Panc1 (cell line): ENCODE measurements around the gene TOGARAM1. TPM values are rescaled to one million over a fixed set of nuclear protein-coding genes. Genes with fewer than 3 reads are reported as not detected.

Experiments used
- ATAC-seq: fragments of 200-7000 bp; cut with Tn5 transposase; 2 replicates; pipeline ENCODE4 v1.9.1; 2020; ENCODE audit warnings: mild to moderate bottlenecking, moderate library complexity
- BruUV-seq: library from RNA; stranded (reverse); fragments of 400-500 nt; replicated peaks from 2 replicates; lab custom pipeline; 2021; lab: Mats Ljungman, UMichigan
- CTCF ChIA-PET: fragments of 300-600 bp; sonication (Branson Sonifier 250); formaldehyde crosslinking; loops from one replicate; lab custom pipeline; 2022; ENCODE audit warnings: antibody characterized with exemption; lab: Charles Lee
- POLR2A ChIA-PET: fragments of 300-600 bp; sonication (Branson Sonifier 250); formaldehyde crosslinking; loops from one replicate; lab custom pipeline; 2022; ENCODE audit warnings: antibody characterized with exemption; lab: Charles Lee
- DNase-seq: peaks from one replicate; pipeline ENCODE4 v3.0.0-alpha.2; 2010; ENCODE audit warnings: low read depth, low spot score
- H3K27ac ChIP-seq: 2 replicates; pipeline ENCODE4 v1.5.1; 2011; ENCODE audit warnings: mild to moderate bottlenecking, low read length, inconsistent platforms
- H3K27me3 ChIP-seq: fragments of 200-500 bp; sonication (Bioruptor generic); 2 replicates; pipeline ENCODE4 v1.6.0; 2014; ENCODE audit warnings: low read length, inconsistent platforms; ENCODE audit not compliant: control insufficient read depth, insufficient read depth
- H3K36me3 ChIP-seq: fragments of 200-500 bp; sonication (Bioruptor generic); 2 replicates; pipeline ENCODE4 v1.5.1; 2014; ENCODE audit warnings: inconsistent platforms, mild to moderate bottlenecking, low read length, moderate library complexity; ENCODE audit not compliant: control insufficient read depth, insufficient read depth
- H3K4me1 ChIP-seq: 2 replicates; pipeline ENCODE4 v1.5.1; 2011; ENCODE audit warnings: inconsistent platforms, mild to moderate bottlenecking, low read length, moderate library complexity; ENCODE audit not compliant: control insufficient read depth, insufficient read depth
- H3K4me3 ChIP-seq, 2 experiments: 2 replicates each; pipeline ENCODE4 v1.5.1; 2011 to 2012; ENCODE audit warnings: low read depth in 2 of 2, low read length in 2 of 2, mild to moderate bottlenecking in 2 of 2, inconsistent platforms in 1 of 2, moderate library complexity in 1 of 2
- H3K9me3 ChIP-seq: fragments of 200-500 bp; sonication (Bioruptor generic); 2 replicates; pipeline ENCODE4 v1.5.1; 2014; ENCODE audit warnings: low read depth, mild to moderate bottlenecking, inconsistent platforms, low read length, moderate library complexity; ENCODE audit not compliant: control insufficient read depth, insufficient read depth
- CTCF ChIP-seq: fragments of 450-650 bp; IDR thresholded peaks from 2 replicates; pipeline ENCODE4 v1.5.1; 2017; ENCODE audit warnings: mild to moderate bottlenecking
- POLR2AphosphoS5 ChIP-seq: IDR thresholded peaks from 2 replicates; pipeline ENCODE4 v1.6.1; 2012; ENCODE audit warnings: mild to moderate bottlenecking, low read depth, low read length, moderate library complexity
- REST ChIP-seq, 2 experiments: IDR thresholded peaks; 2 replicates each; pipeline ENCODE4 v1.6.1; 2011 to 2012; ENCODE audit warnings: low read depth in 2 of 2, control low read depth in 1 of 2, low read length in 1 of 2, mild to moderate bottlenecking in 1 of 2, moderate library complexity in 1 of 2; ENCODE audit not compliant: insufficient read depth in 1 of 2
- SIN3A ChIP-seq: IDR thresholded peaks from 2 replicates; pipeline ENCODE4 v1.6.1; 2012; ENCODE audit warnings: low read depth, mild to moderate bottlenecking, low read length, moderate library complexity, borderline replicate concordance; ENCODE audit not compliant: insufficient read depth
- TCF7L2 ChIP-seq: IDR thresholded peaks from 2 replicates; pipeline ENCODE4 v1.6.1; 2011; ENCODE audit warnings: mild to moderate bottlenecking, low read depth, low read length, inconsistent platforms
- in situ Hi-C: cut with HindIII; loops from 2 replicates; pipeline ENCODE4 v1.10.0; 2016; ENCODE audit warnings: low sequenced_read_pairs, low pct_unique_long_range_greater_than_20kb
- intact Hi-C: fragments of 100-400 bp; cut with micrococcal nuclease; formaldehyde crosslinking; loops from one replicate; pipeline ENCODE4 v1.10.0; 2022; ENCODE audit not compliant: unreplicated experiment
- total RNA-seq: library from RNA; stranded (reverse); gene quantifications from one replicate; pipeline ENCODE4 v1.2.1, GENCODE V29; 2021; ENCODE audit not compliant: unreplicated experiment

The TOGARAM1 gene
- total RNA-seq, 1 experiment from 2014 or later, result 11.6 TPM

- TF ChIP-seq SIN3A (no peak), TCF7L2 (no peak), CTCF (no peak), POLR2AphosphoS5 (no peak), REST (IDR thresholded peaks at IDR 0.05; ENCODE audit: insufficient read depth in 1 of 2, low read depth in 2 of 2, low read length in 1 of 2) (no peak)
- Histone ChIP-seq H3K27ac (no peak overlapping the region), H3K27me3 (no peaks in the 10 kb centered on the region), H3K36me3 (no peaks in the 10 kb centered on the region; the same call in 1 of the 2 replicates), H3K4me3 (no peak overlapping the region), H3K4me1 (no peaks in the 10 kb centered on the region), H3K9me3 (no peaks in the 10 kb centered on the region)
- intact Hi-C loops, result no loop called here
- in situ Hi-C loops, result no loop called here
- ChIA-PET POLR2A (no interaction called here), CTCF (no interaction called here)
- BruUV-seq, result no TSS peak
- DNase-seq (no peak), ATAC-seq (no peak)
These were observed 26.8 kb upstream of the TOGARAM1 start for GRCh38 chr14:44935155-44935554.

GRCh38 chr14:44937547-44937946, 24.4 kb upstream of the TOGARAM1 start:
- TF ChIP-seq CTCF (no peak), REST (IDR thresholded peaks at IDR 0.05; ENCODE audit: insufficient read depth in 1 of 2, low read depth in 2 of 2, low read length in 1 of 2) (no peak), SIN3A (no peak), TCF7L2 (no peak), POLR2AphosphoS5 (no peak)
- Histone ChIP-seq H3K27me3 (no peaks in the 10 kb centered on the region), H3K36me3 (no peaks in the 10 kb centered on the region; the same call in 1 of the 2 replicates), H3K27ac (no peak overlapping the region), H3K9me3 (no peaks in the 10 kb centered on the region), H3K4me1 (no peaks in the 10 kb centered on the region), H3K4me3 (no peak overlapping the region)
- intact Hi-C loops (no loop called here), in situ Hi-C loops (no loop called here)
- CTCF ChIA-PET, result no interaction called here
- BruUV-seq, result no TSS peak
- DNase-seq, result no peak
- no peak for ATAC-seq
- POLR2A ChIA-PET, result no interaction called here
